Superior temporal gyrus (tissue), 1 donor: ENCODE data around the gene PSRC1.
"Not testable (repeated sequence)": the region's sequence is repeated elsewhere in the genome, so short reads cannot be mapped to it uniquely, and the experiment has no call there.

Source experiments
- DNase-seq: peaks from one replicate; pipeline ENCODE4 v3.0.0-alpha.2; 2016; ENCODE audit errors: extremely low spot score

PSRC1 gene

GRCh38 chr1:109295712-109296415, 12.9 kb upstream of the PSRC1 start:
- DNase-seq, result no peak

- no peak for DNase-seq
These were observed 11.5 kb upstream of the PSRC1 start for GRCh38 chr1:109294481-109294880.

GRCh38 chr1:109293026-109293425, 10.1 kb upstream of the PSRC1 start:
- DNase-seq, result no peak

DNA sequence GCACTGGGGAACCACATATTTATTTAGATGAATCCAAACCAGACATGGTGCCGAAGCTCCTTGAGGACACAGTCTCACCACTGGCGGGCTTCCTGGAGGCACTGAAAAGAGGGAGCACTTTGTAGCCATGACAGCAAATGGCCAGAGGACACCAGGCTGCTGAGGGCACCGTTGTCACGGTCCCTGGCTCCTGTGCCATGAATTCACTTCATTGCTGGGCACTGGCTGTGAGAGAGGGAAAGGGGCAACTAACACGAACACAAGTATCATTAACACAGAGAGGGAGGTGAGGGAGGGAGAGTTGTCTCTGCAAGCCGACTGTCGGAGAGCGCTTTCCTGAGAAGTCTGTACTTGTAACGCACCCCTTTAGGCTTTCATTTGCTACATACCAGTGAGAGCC, 9.4 kb upstream of the PSRC1 start:
- no peak for DNase-seq

- peak; percentile 47 for DNase-seq
These were observed 8.1 kb upstream of the PSRC1 start for GRCh38 chr1:109290998-109291397.

DNA sequence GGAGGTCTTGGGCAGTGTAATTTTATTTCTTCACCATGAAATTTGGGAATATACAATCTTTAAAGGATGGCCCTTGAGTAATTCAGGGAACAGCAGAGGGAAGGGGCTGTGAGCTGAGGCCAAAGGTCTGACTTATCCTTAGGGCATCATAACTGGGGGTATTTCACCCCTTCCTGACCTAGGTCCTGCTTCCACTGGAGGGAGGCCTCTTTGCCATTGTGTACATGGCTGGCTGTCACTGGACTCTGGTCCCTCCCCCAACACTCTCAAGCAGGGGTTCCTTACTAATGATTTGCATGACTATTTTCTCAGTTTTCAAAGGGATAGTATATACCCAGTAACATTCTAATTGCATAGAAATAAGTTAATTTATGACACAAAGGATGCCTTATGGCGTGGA, 7.2 kb upstream of the PSRC1 start:
- DNase-seq, result no peak

DNA sequence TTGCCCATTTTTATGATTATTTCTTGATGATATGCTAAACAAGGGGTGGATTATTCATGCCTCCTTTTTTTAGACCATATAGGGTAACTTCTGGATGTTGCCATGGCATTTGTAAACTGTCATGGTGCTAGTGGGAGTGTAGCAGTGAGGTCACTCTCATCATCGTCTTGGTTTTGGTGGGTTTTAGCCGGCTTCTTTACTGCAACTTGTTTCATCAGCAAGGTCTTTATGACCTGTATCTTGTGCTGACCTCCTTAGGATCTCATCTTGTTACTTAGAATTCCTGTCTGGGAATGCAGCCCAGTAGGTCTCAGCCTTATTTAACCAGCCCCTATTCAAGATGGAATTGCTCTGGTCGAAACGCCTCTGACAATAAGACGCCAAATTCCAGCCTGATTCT, 3.8 kb upstream of the PSRC1 start:
- DNase-seq, result not testable (repeated sequence)

GRCh38 chr1:109283748-109284600, 1.0 kb upstream of the PSRC1 start:
- DNase-seq, result peak; percentile 20

DNA sequence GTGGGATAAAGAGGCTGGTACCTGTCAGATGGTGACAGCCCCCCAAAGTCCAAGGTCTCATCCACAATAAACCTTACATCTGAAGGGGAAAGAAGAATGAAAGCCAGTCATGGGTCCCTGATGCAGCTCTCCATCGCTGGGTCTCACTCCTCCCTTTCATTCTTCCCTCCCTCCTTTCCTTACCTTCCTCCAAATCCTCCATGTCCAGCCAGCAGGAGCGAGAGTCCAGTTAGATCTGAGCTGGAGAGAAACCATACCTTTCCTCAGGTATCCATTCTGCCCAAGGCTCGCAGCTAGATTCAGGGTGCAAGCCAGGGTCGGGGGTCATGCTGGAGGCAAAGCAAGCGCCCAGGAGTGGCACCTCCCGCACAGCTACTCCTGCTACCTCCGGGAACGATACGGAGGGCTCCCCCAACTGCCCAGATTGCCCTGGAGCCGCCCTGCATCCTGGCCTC, 421 bp downstream of the PSRC1 start:
- DNase-seq, result no peak

DNA sequence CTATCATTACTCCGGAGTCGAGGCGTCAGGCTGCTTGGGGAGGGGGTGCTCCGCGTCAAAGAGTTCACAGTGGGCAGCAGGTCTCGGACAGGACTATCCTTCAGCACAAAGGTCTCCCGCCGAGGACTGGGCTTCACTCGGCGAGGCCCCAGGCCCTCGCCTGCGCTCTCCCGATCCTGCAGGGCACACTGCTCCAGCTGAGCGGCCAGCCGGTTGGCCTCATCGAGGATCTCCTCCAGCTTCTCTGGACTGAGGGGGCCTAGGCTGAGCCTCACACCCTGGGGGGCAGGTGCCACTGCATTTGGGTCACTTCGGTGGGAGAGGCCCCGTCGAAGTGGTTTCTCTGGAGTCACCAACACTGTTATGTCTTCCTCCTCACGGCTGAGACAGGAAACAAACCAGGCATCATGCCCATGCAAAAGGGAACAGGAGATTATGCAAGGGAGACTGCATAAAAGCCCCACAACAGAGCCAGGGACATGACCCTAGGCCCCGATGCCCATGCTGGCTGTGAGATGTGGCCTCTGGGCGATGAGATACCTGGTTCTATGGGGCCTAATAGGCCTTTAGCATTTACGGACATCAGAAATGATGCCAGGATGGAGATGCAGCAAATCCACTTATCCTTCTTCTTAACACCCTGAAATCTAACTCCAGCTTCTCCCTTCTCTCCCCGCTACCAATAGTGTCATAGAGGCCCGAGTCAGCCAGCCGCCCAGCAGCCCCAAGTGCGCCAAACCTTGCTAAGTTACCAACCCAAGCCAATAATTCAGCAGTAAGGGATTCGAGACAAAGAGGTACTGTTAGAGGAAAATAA, 1.1 kb downstream of the PSRC1 start:
- DNase-seq, result peak; percentile 69

DNA sequence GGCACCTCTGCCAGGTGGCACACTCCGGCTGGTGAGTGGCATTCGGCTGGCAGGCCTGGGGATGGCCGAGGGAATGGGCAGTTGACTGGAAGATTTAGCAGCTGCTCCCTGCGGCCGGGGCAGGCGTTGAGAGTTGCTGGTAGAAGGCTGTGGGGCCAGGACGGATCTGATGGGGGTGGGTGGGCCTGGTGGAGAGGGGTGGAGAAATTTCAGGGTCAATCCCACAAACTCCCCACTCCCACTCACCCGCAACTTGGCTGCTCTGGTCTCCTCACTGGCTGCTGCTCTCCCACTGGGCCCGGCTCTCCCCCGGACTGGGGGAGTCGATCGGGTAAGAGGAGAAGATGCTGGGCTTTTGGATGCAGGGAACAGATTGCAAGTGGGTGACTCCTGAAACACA, 2.1 kb downstream of the PSRC1 start:
- no peak for DNase-seq

GRCh38 chr1:109279615-109280278, 3.2 kb downstream of the PSRC1 start:
- DNase-seq, result peak; percentile 34

- peak; percentile 91 for DNase-seq
These were observed 5.3 kb downstream of the PSRC1 start for GRCh38 chr1:109277434-109278204.

DNA sequence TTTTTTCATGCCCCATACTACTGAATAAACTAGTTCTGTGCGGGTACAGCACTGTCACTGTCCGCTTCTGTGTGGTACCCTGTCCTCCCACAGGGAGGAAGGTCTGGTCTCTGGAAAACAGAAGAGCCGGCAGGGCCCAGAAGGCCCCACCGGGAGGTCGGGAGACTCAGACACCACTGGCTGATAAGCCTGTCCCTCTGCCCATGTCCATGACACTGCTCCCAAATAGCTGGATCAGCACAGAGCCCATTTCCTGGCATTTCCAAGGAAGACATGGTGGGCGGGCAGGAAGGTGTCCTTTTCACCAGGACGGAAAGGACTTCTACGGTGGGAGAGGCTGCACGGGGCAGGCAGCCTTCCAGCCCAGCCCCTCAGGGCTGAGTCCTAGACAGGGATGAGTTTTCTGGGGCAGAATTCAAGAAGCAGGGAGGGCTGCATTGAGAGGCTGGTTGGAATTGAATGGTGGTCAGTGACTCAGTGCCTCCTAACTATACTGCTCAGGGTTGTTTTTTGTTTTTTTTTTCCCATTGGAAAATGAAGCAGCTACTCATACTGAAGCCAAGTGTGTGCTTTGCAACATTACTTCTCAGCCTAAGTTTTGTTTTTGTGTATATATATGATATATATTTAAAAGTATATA, 7.1 kb downstream of the PSRC1 start:
- DNase-seq, result peak; percentile 27

GRCh38 chr1:109274533-109275476, 8.1 kb downstream of the PSRC1 start:
- peak; percentile 19 for DNase-seq

- peak; percentile 8 for DNase-seq
These were observed 9.2 kb downstream of the PSRC1 start for GRCh38 chr1:109273570-109274288.

GRCh38 chr1:109272831-109273547, 10.0 kb downstream of the PSRC1 start:
- no peak for DNase-seq
